ENCODE data around the gene RAB7A. TPM values are rescaled to one million over a fixed set of nuclear protein-coding genes. Genes with fewer than 3 reads are reported as not detected.
A peak's percentile ranks its signal among the peaks of the same experiment; 100 is the strongest.

Gene RAB7A
- total RNA-seq, 1 experiment from 2014 or later = 233 TPM

DNA sequence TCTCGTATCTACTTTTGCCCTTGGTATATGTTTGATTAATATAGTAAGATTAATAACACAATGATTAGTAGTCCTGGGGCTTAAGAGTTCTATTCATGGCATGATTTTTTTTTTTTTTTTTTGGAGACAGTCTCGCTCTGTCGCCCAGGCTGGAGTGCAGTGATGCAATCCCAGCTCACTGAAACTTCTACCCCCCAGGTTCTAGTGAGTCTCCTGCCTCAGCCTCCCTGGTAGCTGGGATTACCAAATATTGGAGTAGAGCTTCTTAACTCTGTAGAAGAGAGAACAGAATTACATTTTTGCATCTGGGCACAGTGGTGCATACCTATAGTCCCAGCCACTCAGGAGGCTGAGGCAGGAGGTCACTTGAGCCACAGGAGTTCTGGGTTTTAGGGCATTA is 58.9 kb downstream of the RAB7A start (continued):
- no peak for TF ChIP-seq CTCF (IDR thresholded peaks at IDR 0.05 in 2 of 3, conservative IDR thresholded peaks at IDR 0.05 in 1 of 3; ENCODE audit: borderline replicate concordance in 1 of 3, insufficient read depth in 1 of 3, low read depth in 2 of 3, low read length in 2 of 3)
- TF ChIP-seq, protein P1, sequence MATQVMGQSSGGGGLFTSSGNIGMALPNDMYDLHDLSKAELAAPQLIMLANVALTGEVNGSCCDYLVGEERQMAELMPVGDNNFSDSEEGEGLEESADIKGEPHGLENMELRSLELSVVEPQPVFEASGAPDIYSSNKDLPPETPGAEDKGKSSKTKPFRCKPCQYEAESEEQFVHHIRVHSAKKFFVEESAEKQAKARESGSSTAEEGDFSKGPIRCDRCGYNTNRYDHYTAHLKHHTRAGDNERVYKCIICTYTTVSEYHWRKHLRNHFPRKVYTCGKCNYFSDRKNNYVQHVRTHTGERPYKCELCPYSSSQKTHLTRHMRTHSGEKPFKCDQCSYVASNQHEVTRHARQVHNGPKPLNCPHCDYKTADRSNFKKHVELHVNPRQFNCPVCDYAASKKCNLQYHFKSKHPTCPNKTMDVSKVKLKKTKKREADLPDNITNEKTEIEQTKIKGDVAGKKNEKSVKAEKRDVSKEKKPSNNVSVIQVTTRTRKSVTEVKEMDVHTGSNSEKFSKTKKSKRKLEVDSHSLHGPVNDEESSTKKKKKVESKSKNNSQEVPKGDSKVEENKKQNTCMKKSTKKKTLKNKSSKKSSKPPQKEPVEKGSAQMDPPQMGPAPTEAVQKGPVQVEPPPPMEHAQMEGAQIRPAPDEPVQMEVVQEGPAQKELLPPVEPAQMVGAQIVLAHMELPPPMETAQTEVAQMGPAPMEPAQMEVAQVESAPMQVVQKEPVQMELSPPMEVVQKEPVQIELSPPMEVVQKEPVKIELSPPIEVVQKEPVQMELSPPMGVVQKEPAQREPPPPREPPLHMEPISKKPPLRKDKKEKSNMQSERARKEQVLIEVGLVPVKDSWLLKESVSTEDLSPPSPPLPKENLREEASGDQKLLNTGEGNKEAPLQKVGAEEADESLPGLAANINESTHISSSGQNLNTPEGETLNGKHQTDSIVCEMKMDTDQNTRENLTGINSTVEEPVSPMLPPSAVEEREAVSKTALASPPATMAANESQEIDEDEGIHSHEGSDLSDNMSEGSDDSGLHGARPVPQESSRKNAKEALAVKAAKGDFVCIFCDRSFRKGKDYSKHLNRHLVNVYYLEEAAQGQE (IDR thresholded peaks at IDR 0.05; ENCODE audit: low read depth) = no peak

DNA sequence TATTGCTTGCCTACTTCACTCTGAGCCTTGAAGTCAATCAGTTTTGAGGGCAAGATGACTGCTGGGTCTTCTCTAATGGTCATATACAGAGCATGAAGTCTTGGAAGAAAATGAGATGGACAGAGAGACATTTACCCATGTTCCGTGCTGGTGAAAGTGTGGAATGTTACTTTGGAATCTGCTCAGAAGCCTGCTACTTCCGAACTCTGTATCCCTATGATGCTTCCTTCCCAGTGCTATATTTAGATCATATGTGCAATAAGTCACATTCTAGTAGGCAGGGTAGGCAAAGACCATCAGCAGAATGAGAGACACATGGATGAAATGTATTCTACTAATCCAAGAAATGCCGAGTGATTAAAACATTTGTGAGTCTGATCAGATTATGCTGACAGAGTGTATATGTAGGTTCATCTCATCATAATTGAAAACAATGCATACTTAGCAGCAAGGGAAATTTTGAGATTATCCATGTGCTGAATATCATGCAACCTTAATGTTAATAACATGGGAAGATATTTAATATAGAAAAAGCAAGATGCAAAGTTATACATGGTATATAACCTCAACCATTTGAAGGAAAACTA is 60.5 kb downstream of the RAB7A start:
- Histone ChIP-seq H3K9ac (ENCODE audit: low read length) (no peak overlapping the region), H3K36me3 (ENCODE audit: control insufficient read depth in 1 of 2, insufficient read depth in 2 of 2, low read length in 2 of 2) (no peaks in the 10 kb centered on the region), H2AFZ (ENCODE audit: low read depth, low read length, poor library complexity, severe bottlenecking) (no peak overlapping the region), H3K4me2 (ENCODE audit: low read length) (peak overlapping the region; percentile 63), H3K27ac (ENCODE audit: low read depth, low read length) (no peak overlapping the region), H3K27me3 (ENCODE audit: insufficient read depth, low read length) (no peaks in the 10 kb centered on the region), H3K4me3 (replicated peaks in 1 of 2; ENCODE audit: low read depth in 1 of 2, low read length in 2 of 2) (no peak overlapping the region), H4K20me1 (ENCODE audit: insufficient read depth) (peaks cover 12% of the 10 kb centered on the region; the same call in 1 of the 2 replicates), H3K79me2 (ENCODE audit: insufficient read depth, low read length) (peaks cover 98% of the 10 kb centered on the region), H3K9me3 (ENCODE audit: control insufficient read depth in 1 of 2, insufficient read depth in 1 of 2, low read depth in 1 of 2, low read length in 2 of 2) (no peaks in the 10 kb centered on the region), H3K4me1 (ENCODE audit: control insufficient read depth in 1 of 2, insufficient read depth in 2 of 2, low read length in 2 of 2) (peaks cover 34 to 55% of the 10 kb centered on the region in 2 experiments), H3K9me2 (ENCODE audit: insufficient read depth) (no peaks in the 10 kb centered on the region)
- no peak for ATAC-seq
- intact Hi-C loops (cut with micrococcal nuclease) = loop anchor here (2.0 kb wide), 1 partner anchor 106 kb away; no protein-coding TSS in a partner anchor
- CTCF ChIA-PET = interaction anchor here (1.3 kb wide), 1 partner anchor 8 kb away, joined by 4 read pairs; no protein-coding TSS in a partner anchor
- DNase-seq (ENCODE audit: low read depth, low spot score) = no peak
- POLR2A ChIA-PET = no interaction called here
- RAD21 ChIA-PET (ENCODE audit: low non-redundant PET in 1 of 2, low total read pairs in 2 of 2, uncharacterized antibody in 2 of 2, unreplicated experiment in 2 of 2) = no interaction called here
- BruUV-seq (replicated peaks) = no TSS peak
- TF ChIP-seq ZNF274 (IDR thresholded peaks at IDR 0.05; ENCODE audit: low read depth, low read length) = no peak
- no peak for TF ChIP-seq SIN3A (IDR thresholded peaks at IDR 0.05; ENCODE audit: low read depth)
- no peak for TF ChIP-seq EZH2 (IDR thresholded peaks at IDR 0.05)
- TF ChIP-seq ZBTB33 (IDR thresholded peaks at IDR 0.05; ENCODE audit: extremely low read depth, insufficient replicate concordance, low read length) = no peak
- no peak for TF ChIP-seq CEBPB (IDR thresholded peaks at IDR 0.05; ENCODE audit: low read depth)
- no peak for TF ChIP-seq JUND (IDR thresholded peaks at IDR 0.05)
- no peak for TF ChIP-seq FOSL1 (IDR thresholded peaks at IDR 0.05; ENCODE audit: low read depth)
- TF ChIP-seq SRF (IDR thresholded peaks at IDR 0.05; ENCODE audit: low read depth) = no peak
- no peak for TF ChIP-seq SP1 (IDR thresholded peaks at IDR 0.05; ENCODE audit: low read depth)
- no peak for TF ChIP-seq POLR2A (IDR thresholded peaks at IDR 0.05; ENCODE audit: borderline replicate concordance, extremely low read depth, insufficient read depth, insufficient read length)
- TF ChIP-seq CBX3 (IDR thresholded peaks at IDR 0.05; ENCODE audit: low read depth) = no peak
- TF ChIP-seq MAX (IDR thresholded peaks at IDR 0.05) = no peak
- TF ChIP-seq RAD21 (IDR thresholded peaks at IDR 0.05; ENCODE audit: low read depth) = no peak
- TF ChIP-seq CTCF (IDR thresholded peaks at IDR 0.05 in 2 of 3, conservative IDR thresholded peaks at IDR 0.05 in 1 of 3; ENCODE audit: borderline replicate concordance in 1 of 3, insufficient read depth in 1 of 3, low read depth in 2 of 3, low read length in 2 of 3) = no peak

Data from HCT116 (cell line).